Activated CD8-positive, alpha-beta T cell treated with anti-CD3 and anti-CD28 coated beads, Interleukin-2, amount 10 ng/mL, durations not matched to agents 7 days and 5 days (primary cell): Measurements from ENCODE around the gene WFDC1. TPM values are rescaled to one million over a fixed set of nuclear protein-coding genes. Genes with fewer than 3 reads are reported as not detected.

Experiments
- ATAC-seq: fragments of 150-1000 bp; cut with Tn5 transposase; one replicate; pipeline ENCODE4 v1.10.0; 2021; ENCODE audit warnings: moderate library complexity
- CTCF ChIA-PET: fragments of 350-600 bp; sonication (Branson Sonifier 250); formaldehyde crosslinking; loops from one replicate; lab custom pipeline; 2021; ENCODE audit warnings: antibody characterized with exemption; lab: Charles Lee
- POLR2A ChIA-PET: fragments of 350-600 bp; sonication (Branson Sonifier 250); formaldehyde crosslinking; loops from one replicate; lab custom pipeline; 2021; ENCODE audit warnings: antibody characterized with exemption; lab: Charles Lee
- DNase-seq: peaks from one replicate; pipeline ENCODE4 v3.0.0-alpha.2; 2020
- H3K27ac Mint-ChIP-seq: one replicate; pipeline ENCODE4 v1.8.0; 2021; ENCODE audit warnings: mild to moderate bottlenecking, mixed read lengths
- H3K27me3 Mint-ChIP-seq: one replicate; pipeline ENCODE4 v1.8.0; 2021; ENCODE audit warnings: low read depth, mixed read lengths
- H3K36me3 Mint-ChIP-seq: one replicate; pipeline ENCODE4 v1.8.0; 2021; ENCODE audit warnings: low read depth, mixed read lengths
- H3K4me1 Mint-ChIP-seq: one replicate; pipeline ENCODE4 v1.8.0; 2021; ENCODE audit warnings: low read depth, mixed read lengths
- H3K4me3 Mint-ChIP-seq: one replicate; pipeline ENCODE4 v1.8.0; 2021; ENCODE audit warnings: mild to moderate bottlenecking, mixed read lengths
- H3K9me3 Mint-ChIP-seq: one replicate; pipeline ENCODE4 v1.8.0; 2022; ENCODE audit warnings: mixed read lengths; ENCODE audit not compliant: insufficient read depth
- total RNA-seq, 2 experiments: library from RNA; stranded (reverse); gene quantifications; one replicate each; pipeline ENCODE4 v1.2.3, GENCODE V29; 2021

The WFDC1 gene
- not detected for total RNA-seq

GRCh38 chr16:84294531-84295142, at the start of gene WFDC1:
TSS of gene WFDC1 (plus strand) at chr16:84294878. CDS start at chr16:84294972, 94 bp downstream.
- Mint-ChIP-seq H3K4me1 (peaks cover 9% of the 10 kb centered on the region), H3K27ac (no peak within 1 kb of the TSS), H3K27me3 (peaks cover 49% of the 10 kb centered on the region), H3K9me3 (no peaks in the 10 kb centered on the region), H3K4me3 (no peak within 1 kb of the TSS), H3K36me3 (no peaks in the 10 kb centered on the region)
- ChIA-PET CTCF (interaction anchor here (0.9 kb wide), 1 partner anchor 18 kb away, joined by 3 read pairs; no protein-coding TSS in a partner anchor), POLR2A (interaction anchor here (0.6 kb wide), 1 partner anchor 308 kb away, joined by 3 read pairs; no protein-coding TSS in a partner anchor)
- ATAC-seq (no peak), DNase-seq (no peak)

GRCh38 chr16:84245956-84246678, 48.6 kb upstream of the WFDC1 start:
- H3K4me3 Mint-ChIP-seq = no peak overlapping the region
- CTCF ChIA-PET = no interaction called here
- H3K36me3 Mint-ChIP-seq = no peaks in the 10 kb centered on the region
- H3K9me3 Mint-ChIP-seq = no peaks in the 10 kb centered on the region
- DNase-seq = no peak
- ATAC-seq = no peak
- no peaks in the 10 kb centered on the region for H3K4me1 Mint-ChIP-seq
- POLR2A ChIA-PET = no interaction called here
- H3K27me3 Mint-ChIP-seq = peaks cover 13% of the 10 kb centered on the region
- H3K27ac Mint-ChIP-seq = no peak overlapping the region

GRCh38 chr16:84246679-84247077, 48.0 kb upstream of the WFDC1 start:
- no peak overlapping the region for H3K4me3 Mint-ChIP-seq
- no peaks in the 10 kb centered on the region for H3K36me3 Mint-ChIP-seq
- peaks cover 10% of the 10 kb centered on the region for H3K27me3 Mint-ChIP-seq
- DNase-seq (no peak), ATAC-seq (no peak)
- H3K27ac Mint-ChIP-seq = no peak overlapping the region
- CTCF ChIA-PET = no interaction called here
- no peaks in the 10 kb centered on the region for H3K9me3 Mint-ChIP-seq
- POLR2A ChIA-PET = no interaction called here
- no peaks in the 10 kb centered on the region for H3K4me1 Mint-ChIP-seq

- H3K36me3 Mint-ChIP-seq = no peaks in the 10 kb centered on the region
- POLR2A ChIA-PET = no interaction called here
Measured at GRCh38 chr16:84247331-84247730, 47.3 kb upstream of the WFDC1 start.

GRCh38 chr16:84247844-84248243, 46.8 kb upstream of the WFDC1 start:
- peaks cover 7% of the 10 kb centered on the region for H3K27me3 Mint-ChIP-seq
- DNase-seq = no peak
- H3K9me3 Mint-ChIP-seq = no peaks in the 10 kb centered on the region
- no peaks in the 10 kb centered on the region for H3K4me1 Mint-ChIP-seq
- no peaks in the 10 kb centered on the region for H3K36me3 Mint-ChIP-seq
- ChIA-PET CTCF (no interaction called here), POLR2A (no interaction called here)
- H3K27ac Mint-ChIP-seq = no peak overlapping the region
- no peak for ATAC-seq
- no peak overlapping the region for H3K4me3 Mint-ChIP-seq

More at GRCh38 chr16:84247331-84247730, 47.3 kb upstream of the WFDC1 start:
- peaks cover 7% of the 10 kb centered on the region for H3K27me3 Mint-ChIP-seq
- ATAC-seq (no peak), DNase-seq (no peak)
- H3K27ac Mint-ChIP-seq = no peak overlapping the region
- no peak overlapping the region for H3K4me3 Mint-ChIP-seq
- CTCF ChIA-PET = no interaction called here
- H3K4me1 Mint-ChIP-seq = no peaks in the 10 kb centered on the region
- H3K9me3 Mint-ChIP-seq = no peaks in the 10 kb centered on the region

- DNase-seq = no peak
- Mint-ChIP-seq H3K27ac (no peak overlapping the region), H3K4me1 (no peaks in the 10 kb centered on the region), H3K9me3 (no peaks in the 10 kb centered on the region), H3K36me3 (no peaks in the 10 kb centered on the region), H3K27me3 (peaks cover 14% of the 10 kb centered on the region), H3K4me3 (no peak overlapping the region)
- ATAC-seq = no peak
- CTCF ChIA-PET = no interaction called here
- POLR2A ChIA-PET = no interaction called here
Measured at GRCh38 chr16:84252184-84252583, 42.5 kb upstream of the WFDC1 start.

- no peaks in the 10 kb centered on the region for H3K36me3 Mint-ChIP-seq
- H3K4me1 Mint-ChIP-seq = no peaks in the 10 kb centered on the region
- H3K4me3 Mint-ChIP-seq = no peak overlapping the region
- no peak overlapping the region for H3K27ac Mint-ChIP-seq
- DNase-seq (no peak), ATAC-seq (no peak)
- CTCF ChIA-PET = no interaction called here
- peaks cover 17% of the 10 kb centered on the region for H3K27me3 Mint-ChIP-seq
- POLR2A ChIA-PET = no interaction called here
- no peaks in the 10 kb centered on the region for H3K9me3 Mint-ChIP-seq
Measured at GRCh38 chr16:84253173-84253572, 41.5 kb upstream of the WFDC1 start.

- peaks cover 19% of the 10 kb centered on the region for H3K27me3 Mint-ChIP-seq
- ATAC-seq (no peak), DNase-seq (no peak)
- no peak overlapping the region for H3K4me3 Mint-ChIP-seq
- H3K27ac Mint-ChIP-seq = no peak overlapping the region
- H3K9me3 Mint-ChIP-seq = no peaks in the 10 kb centered on the region
- ChIA-PET POLR2A (no interaction called here), CTCF (no interaction called here)
- no peaks in the 10 kb centered on the region for H3K4me1 Mint-ChIP-seq
- H3K36me3 Mint-ChIP-seq = no peaks in the 10 kb centered on the region
Measured at GRCh38 chr16:84254062-84254461, 40.6 kb upstream of the WFDC1 start.

- ATAC-seq (no peak), DNase-seq (no peak)
- no peak overlapping the region for H3K4me3 Mint-ChIP-seq
- no peak overlapping the region for H3K27ac Mint-ChIP-seq
- POLR2A ChIA-PET = no interaction called here
- H3K36me3 Mint-ChIP-seq = no peaks in the 10 kb centered on the region
- peaks cover 19% of the 10 kb centered on the region for H3K27me3 Mint-ChIP-seq
- CTCF ChIA-PET = no interaction called here
- no peaks in the 10 kb centered on the region for H3K9me3 Mint-ChIP-seq
- H3K4me1 Mint-ChIP-seq = no peaks in the 10 kb centered on the region
Measured at GRCh38 chr16:84255050-84255810, 39.4 kb upstream of the WFDC1 start.

- Mint-ChIP-seq H3K9me3 (no peaks in the 10 kb centered on the region), H3K4me1 (no peaks in the 10 kb centered on the region), H3K27ac (no peak overlapping the region), H3K4me3 (no peak overlapping the region), H3K27me3 (peaks cover 17% of the 10 kb centered on the region), H3K36me3 (no peaks in the 10 kb centered on the region)
- ChIA-PET CTCF (no interaction called here), POLR2A (no interaction called here)
- DNase-seq = no peak
- no peak for ATAC-seq
Measured at GRCh38 chr16:84258266-84258665, 36.4 kb upstream of the WFDC1 start.

GRCh38 chr16:84259691-84260090, 35.0 kb upstream of the WFDC1 start:
- no peak overlapping the region for H3K4me3 Mint-ChIP-seq
- H3K27me3 Mint-ChIP-seq = peaks cover 13% of the 10 kb centered on the region
- no peak for DNase-seq
- H3K9me3 Mint-ChIP-seq = no peaks in the 10 kb centered on the region
- ChIA-PET CTCF (interaction anchor here (1.6 kb wide), 1 partner anchor 73 kb away, joined by 4 read pairs; the partner anchor contains the start of gene TAF1C), POLR2A (no interaction called here)
- H3K27ac Mint-ChIP-seq = no peak overlapping the region
- no peaks in the 10 kb centered on the region for H3K4me1 Mint-ChIP-seq
- H3K36me3 Mint-ChIP-seq = no peaks in the 10 kb centered on the region
- no peak for ATAC-seq
